ENCODE measurements around the gene MYL7.
"Not testable (repeated sequence)": the region's sequence is repeated elsewhere in the genome, so short reads cannot be mapped to it uniquely, and the experiment has no call there.

The MYL7 gene

GRCh38 chr7:44131173-44132029, 9.7 kb downstream of the MYL7 start:
- DNase-seq (ENCODE audit: low read depth): no peak

GRCh38 chr7:44128721-44129582, 12.2 kb downstream of the MYL7 start:
- DNase-seq (ENCODE audit: low read depth): no peak

GRCh38 chr7:44127161-44127560, 14.0 kb downstream of the MYL7 start:
- no peak for DNase-seq (ENCODE audit: low read depth)

- DNase-seq (ENCODE audit: low read depth): not testable (repeated sequence)
Observed at GRCh38 chr7:44126574-44126973, 14.6 kb downstream of the MYL7 start.

- no peak for DNase-seq (ENCODE audit: low read depth)
Observed at GRCh38 chr7:44124822-44125202, 16.3 kb downstream of the MYL7 start.

GRCh38 chr7:44123190-44124003, 17.7 kb downstream of the MYL7 start, which contains the start of gene POLD2:
Gene POLD2 (minus strand): TSS chr7:44123548. CDS start chr7:44122053, 1,495 bp downstream.
- DNase-seq (ENCODE audit: low read depth): peak; percentile 90

GRCh38 chr7:44122529-44122928, 18.6 kb downstream of the MYL7 start:
- DNase-seq (ENCODE audit: low read depth): no peak

- DNase-seq (ENCODE audit: low read depth): no peak
Observed at GRCh38 chr7:44121761-44122420, 19.2 kb downstream of the MYL7 start.

- no peak for DNase-seq (ENCODE audit: low read depth)
Observed at GRCh38 chr7:44120395-44120794, 20.7 kb downstream of the MYL7 start.

GRCh38 chr7:44119829-44120380, 21.2 kb downstream of the MYL7 start:
- DNase-seq (ENCODE audit: low read depth): no peak

GRCh38 chr7:44117801-44118429, 23.2 kb downstream of the MYL7 start:
- DNase-seq (ENCODE audit: low read depth): no peak

- DNase-seq (ENCODE audit: low read depth): no peak
Observed at GRCh38 chr7:44116789-44117666, 24.1 kb downstream of the MYL7 start.

GRCh38 chr7:44116087-44116788, 24.9 kb downstream of the MYL7 start:
- DNase-seq (ENCODE audit: low read depth): no peak

GRCh38 chr7:44114586-44115310, 26.4 kb downstream of the MYL7 start:
- no peak for DNase-seq (ENCODE audit: low read depth)

GRCh38 chr7:44113764-44114354, 27.3 kb downstream of the MYL7 start:
- DNase-seq (ENCODE audit: low read depth): no peak

GRCh38 chr7:44112997-44113763, 28.0 kb downstream of the MYL7 start:
- no peak for DNase-seq (ENCODE audit: low read depth)

Data from HS-5 (cell line).